ENCODE data around the gene GLTP.

The GLTP gene

GRCh38 chr12:109820816-109821381 lies 59.4 kb downstream of the GLTP start:
- no peak overlapping the region for H3K4me3 ChIP-seq (ENCODE audit: low read depth, low read length)
- no peak for TF ChIP-seq CTCF (IDR thresholded peaks at IDR 0.05; ENCODE audit: borderline replicate concordance, insufficient read depth, low read depth, low read length)

- no peak overlapping the region for H3K4me3 ChIP-seq (ENCODE audit: low read depth, low read length)
- no peak for TF ChIP-seq CTCF (IDR thresholded peaks at IDR 0.05; ENCODE audit: borderline replicate concordance, insufficient read depth, low read depth, low read length)
Observed at GRCh38 chr12:109818905-109819500, 61.3 kb downstream of the GLTP start.

- no peak overlapping the region for H3K4me3 ChIP-seq (ENCODE audit: low read depth, low read length)
- TF ChIP-seq CTCF (IDR thresholded peaks at IDR 0.05; ENCODE audit: borderline replicate concordance, insufficient read depth, low read depth, low read length), result no peak
Observed at GRCh38 chr12:109818253-109818652, 62.1 kb downstream of the GLTP start.

- no peak overlapping the region for H3K4me3 ChIP-seq (ENCODE audit: low read depth, low read length)
- TF ChIP-seq CTCF (IDR thresholded peaks at IDR 0.05; ENCODE audit: borderline replicate concordance, insufficient read depth, low read depth, low read length), result no peak
Observed at GRCh38 chr12:109817627-109818231, 62.6 kb downstream of the GLTP start.

- TF ChIP-seq CTCF (IDR thresholded peaks at IDR 0.05; ENCODE audit: borderline replicate concordance, insufficient read depth, low read depth, low read length), result no peak
- no peak overlapping the region for H3K4me3 ChIP-seq (ENCODE audit: low read depth, low read length)
Observed at GRCh38 chr12:109816870-109817269, 63.5 kb downstream of the GLTP start.

GRCh38 chr12:109815757-109816617 lies 64.4 kb downstream of the GLTP start:
- TF ChIP-seq CTCF (IDR thresholded peaks at IDR 0.05; ENCODE audit: borderline replicate concordance, insufficient read depth, low read depth, low read length), result no peak
- no peak overlapping the region for H3K4me3 ChIP-seq (ENCODE audit: low read depth, low read length)
